ENCODE measurements around the gene FLYWCH2. TPM values are rescaled to one million over a fixed set of nuclear protein-coding genes. Genes with fewer than 3 reads are reported as not detected.

FLYWCH2 gene
- total RNA-seq, 1 donor from 2014 or later, result 69.5 TPM

DNA sequence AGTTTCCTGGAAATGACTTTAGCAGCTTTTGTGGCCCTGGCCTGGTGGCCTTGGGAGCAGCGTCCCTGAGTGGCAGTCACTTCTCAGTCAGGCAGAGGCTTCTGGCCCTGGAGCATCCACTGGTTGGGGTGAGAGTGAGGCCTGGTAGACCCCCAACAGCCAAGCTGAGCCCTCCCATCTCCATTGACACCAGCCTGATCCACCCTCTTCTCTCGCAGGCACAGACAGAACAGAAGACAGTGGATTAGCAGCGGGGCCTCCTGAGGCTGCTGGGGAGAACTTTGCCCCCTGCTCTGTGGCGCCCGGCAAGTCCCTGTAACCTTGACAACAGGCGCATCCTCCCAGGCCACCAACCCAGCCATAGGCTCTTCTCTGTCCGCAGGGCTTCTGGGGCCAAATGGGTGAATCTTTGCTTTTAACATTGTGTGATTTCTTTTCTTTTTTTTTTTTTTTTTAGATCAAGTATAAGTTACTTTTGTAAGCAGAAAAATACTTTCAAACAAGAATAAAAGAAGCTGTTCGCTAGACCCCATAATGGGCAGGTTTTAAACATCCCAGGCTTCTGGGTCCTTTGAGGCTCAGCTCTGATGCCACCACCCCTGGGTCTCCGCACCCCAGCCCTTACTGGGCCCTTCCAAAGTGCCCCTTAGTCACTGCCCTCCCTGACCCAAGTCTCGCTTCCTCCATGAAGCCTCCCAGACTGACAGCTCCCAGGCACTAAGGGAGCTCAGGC is 16.0 kb downstream of the FLYWCH2 start:
- Histone ChIP-seq H3K4me3 (ENCODE audit: low read depth, low read length) (no peak overlapping the region), H3K27me3 (ENCODE audit: control insufficient read depth, insufficient read depth, low read length) (no peaks in the 10 kb centered on the region), H3K36me3 (ENCODE audit: control insufficient read depth, insufficient read depth, low read length) (peaks cover 3% of the 10 kb centered on the region)
- no peak for DNase-seq (ENCODE audit: low read depth)
- TF ChIP-seq, protein P1, sequence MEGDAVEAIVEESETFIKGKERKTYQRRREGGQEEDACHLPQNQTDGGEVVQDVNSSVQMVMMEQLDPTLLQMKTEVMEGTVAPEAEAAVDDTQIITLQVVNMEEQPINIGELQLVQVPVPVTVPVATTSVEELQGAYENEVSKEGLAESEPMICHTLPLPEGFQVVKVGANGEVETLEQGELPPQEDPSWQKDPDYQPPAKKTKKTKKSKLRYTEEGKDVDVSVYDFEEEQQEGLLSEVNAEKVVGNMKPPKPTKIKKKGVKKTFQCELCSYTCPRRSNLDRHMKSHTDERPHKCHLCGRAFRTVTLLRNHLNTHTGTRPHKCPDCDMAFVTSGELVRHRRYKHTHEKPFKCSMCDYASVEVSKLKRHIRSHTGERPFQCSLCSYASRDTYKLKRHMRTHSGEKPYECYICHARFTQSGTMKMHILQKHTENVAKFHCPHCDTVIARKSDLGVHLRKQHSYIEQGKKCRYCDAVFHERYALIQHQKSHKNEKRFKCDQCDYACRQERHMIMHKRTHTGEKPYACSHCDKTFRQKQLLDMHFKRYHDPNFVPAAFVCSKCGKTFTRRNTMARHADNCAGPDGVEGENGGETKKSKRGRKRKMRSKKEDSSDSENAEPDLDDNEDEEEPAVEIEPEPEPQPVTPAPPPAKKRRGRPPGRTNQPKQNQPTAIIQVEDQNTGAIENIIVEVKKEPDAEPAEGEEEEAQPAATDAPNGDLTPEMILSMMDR (IDR thresholded peaks at IDR 0.05; ENCODE audit: insufficient read depth, low read length, poor library complexity, severe bottlenecking), result no peak

GRCh38 chr16:2899564-2900072 is 16.6 kb downstream of the FLYWCH2 start:
- no peak overlapping the region for H3K4me3 ChIP-seq (ENCODE audit: low read depth, low read length)
- H3K36me3 ChIP-seq (ENCODE audit: control insufficient read depth, insufficient read depth, low read length), result peaks cover 3% of the 10 kb centered on the region
- no peaks in the 10 kb centered on the region for H3K27me3 ChIP-seq (ENCODE audit: control insufficient read depth, insufficient read depth, low read length)
- DNase-seq (ENCODE audit: low read depth), result no peak
- TF ChIP-seq, protein P1 (IDR thresholded peaks at IDR 0.05; ENCODE audit: insufficient read depth, low read length, poor library complexity, severe bottlenecking), result no peak

GRCh38 chr16:2900526-2901075 is 17.6 kb downstream of the FLYWCH2 start:
- H3K4me3 ChIP-seq (ENCODE audit: low read depth, low read length), result no peak overlapping the region
- DNase-seq (ENCODE audit: low read depth), result no peak
- no peaks in the 10 kb centered on the region for H3K27me3 ChIP-seq (ENCODE audit: control insufficient read depth, insufficient read depth, low read length)
- TF ChIP-seq, protein P1 (IDR thresholded peaks at IDR 0.05; ENCODE audit: insufficient read depth, low read length, poor library complexity, severe bottlenecking), result no peak
- H3K36me3 ChIP-seq (ENCODE audit: control insufficient read depth, insufficient read depth, low read length), result peaks cover 3% of the 10 kb centered on the region

- Histone ChIP-seq H3K36me3 (ENCODE audit: control insufficient read depth, insufficient read depth, low read length) (peaks cover 1% of the 10 kb centered on the region), H3K27me3 (ENCODE audit: control insufficient read depth, insufficient read depth, low read length) (no peaks in the 10 kb centered on the region), H3K4me3 (ENCODE audit: low read depth, low read length) (no peak overlapping the region)
- TF ChIP-seq, protein P1 (IDR thresholded peaks at IDR 0.05; ENCODE audit: insufficient read depth, low read length, poor library complexity, severe bottlenecking), result no peak
- no peak for DNase-seq (ENCODE audit: low read depth)
Measured at GRCh38 chr16:2902337-2903130, 19.5 kb downstream of the FLYWCH2 start.

GRCh38 chr16:2904100-2904921 is 21.3 kb downstream of the FLYWCH2 start:
- H3K27me3 ChIP-seq (ENCODE audit: control insufficient read depth, insufficient read depth, low read length), result no peaks in the 10 kb centered on the region
- no peak for DNase-seq (ENCODE audit: low read depth)
- peak overlapping the region; percentile 92 for H3K4me3 ChIP-seq (ENCODE audit: low read depth, low read length)
- TF ChIP-seq, protein P1 (IDR thresholded peaks at IDR 0.05; ENCODE audit: insufficient read depth, low read length, poor library complexity, severe bottlenecking), result peak; percentile 88
- peaks cover 1% of the 10 kb centered on the region for H3K36me3 ChIP-seq (ENCODE audit: control insufficient read depth, insufficient read depth, low read length)
